IMR-90 (cell line): Measurements from ENCODE around the gene CDRT4. TPM values are rescaled to one million over a fixed set of nuclear protein-coding genes. Genes with fewer than 3 reads are reported as not detected.
A peak's percentile ranks its signal among the peaks of the same experiment; 100 is the strongest.

Experiments
- ATAC-seq: fragments of 200-7000 bp; cut with Tn5 transposase; 2 replicates; pipeline ENCODE4 v1.9.1; 2020; ENCODE audit warnings: low read depth, mild to moderate bottlenecking, moderate library complexity
- BruUV-seq: library from RNA; stranded (reverse); fragments of 400-500 nt; replicated peaks from 2 replicates; lab custom pipeline; 2021; lab: Mats Ljungman, UMichigan
- CTCF ChIA-PET: fragments of 300-600 bp; formaldehyde crosslinking; extraction: SDS; loops from one replicate; lab custom pipeline; 2021; ENCODE audit warnings: antibody characterized with exemption; lab: Yijun Ruan, JAX
- POLR2A ChIA-PET: fragments of 300-600 bp; sonication (Branson Sonifier 250); formaldehyde crosslinking; loops from one replicate; lab custom pipeline; 2022; ENCODE audit warnings: antibody characterized with exemption; ENCODE audit not compliant: unreplicated experiment; lab: Charles Lee
- DNase-seq: peaks from one replicate; pipeline ENCODE4 v3.0.0; 2013
- H2AFZ ChIP-seq: replicated peaks from 2 replicates; pipeline ENCODE3; 2013; ENCODE audit warnings: low read length, mild to moderate bottlenecking; ENCODE audit not compliant: poor library complexity
- H2AK5ac ChIP-seq: 2 replicates; pipeline ENCODE4 v1.6.1; 2013; ENCODE audit warnings: low read depth, low read length, inconsistent platforms
- H2AK9ac ChIP-seq: replicated peaks from 2 replicates; pipeline ENCODE3; 2013; ENCODE audit warnings: mild to moderate bottlenecking, low read depth, low read length, moderate library complexity; ENCODE audit not compliant: poor library complexity
- H2BK120ac ChIP-seq: 2 replicates; pipeline ENCODE4 v1.6.1; 2013; ENCODE audit warnings: low read depth, low read length, inconsistent platforms
- H2BK15ac ChIP-seq: 3 replicates; pipeline ENCODE4 v1.6.1; 2013; ENCODE audit warnings: low read depth, low read length, inconsistent platforms
- H2BK20ac ChIP-seq: 2 replicates; pipeline ENCODE4 v1.6.1; 2013; ENCODE audit warnings: low read depth, mild to moderate bottlenecking, inconsistent platforms, low read length, moderate library complexity
- H2BK5ac ChIP-seq: 2 replicates; pipeline ENCODE4 v1.6.1; 2013; ENCODE audit warnings: mild to moderate bottlenecking, low read depth, low read length, inconsistent platforms; ENCODE audit not compliant: poor library complexity, severe bottlenecking
- H3K14ac ChIP-seq: replicated peaks from 2 replicates; pipeline ENCODE4 v1.6.1; 2013; ENCODE audit warnings: low read depth, low read length, inconsistent platforms
- H3K18ac ChIP-seq: 2 replicates; pipeline ENCODE4 v1.6.1; 2013; ENCODE audit warnings: low read depth, low read length, control low read depth
- H3K23ac ChIP-seq: 2 replicates; pipeline ENCODE4 v1.6.1; 2013; ENCODE audit warnings: low read depth, low read length, inconsistent platforms
- H3K27ac ChIP-seq: 2 replicates; pipeline ENCODE4 v1.5.1; 2013; ENCODE audit warnings: mild to moderate bottlenecking, control low read depth, low read length; ENCODE audit not compliant: insufficient read depth
- H3K27me3 ChIP-seq: 2 replicates; pipeline ENCODE4 v1.6.1; 2013; ENCODE audit warnings: low read length; ENCODE audit not compliant: control insufficient read depth, insufficient read depth
- H3K36me3 ChIP-seq: 2 replicates; pipeline ENCODE4 v1.6.1; 2013; ENCODE audit warnings: low read length, mixed read lengths; ENCODE audit not compliant: control insufficient read depth, insufficient read depth
- H3K4ac ChIP-seq: 2 replicates; pipeline ENCODE4 v1.6.1; 2013; ENCODE audit warnings: low read depth, low read length, inconsistent platforms
- H3K4me1 ChIP-seq: 2 replicates; pipeline ENCODE4 v1.6.1; 2013; ENCODE audit warnings: low read length, mixed read lengths; ENCODE audit not compliant: control insufficient read depth, insufficient read depth
- H3K4me2 ChIP-seq: 2 replicates; pipeline ENCODE4 v1.6.1; 2013; ENCODE audit warnings: low read depth, mild to moderate bottlenecking, control low read depth, low read length, moderate library complexity
- H3K4me3 ChIP-seq: 2 replicates; pipeline ENCODE4 v1.5.1; 2013; ENCODE audit warnings: low read depth, mild to moderate bottlenecking, control low read depth, low read length, moderate library complexity; ENCODE audit not compliant: insufficient read depth
- H3K56ac ChIP-seq: 2 replicates; pipeline ENCODE4 v1.6.1; 2013; ENCODE audit warnings: low read length, inconsistent platforms; ENCODE audit not compliant: insufficient read depth; ENCODE audit errors: extremely low read depth
- H3K79me1 ChIP-seq, 2 experiments: 2 replicates each; pipeline ENCODE4 v1.6.1; 2013; ENCODE audit warnings: low read length in 2 of 2, inconsistent platforms in 1 of 2, low read depth in 1 of 2
- H3K9ac ChIP-seq: 2 replicates; pipeline ENCODE4 v1.6.1; 2013; ENCODE audit warnings: low read depth, low read length, control low read depth
- H3K9me1 ChIP-seq: 2 replicates; pipeline ENCODE4 v1.6.1; 2013; ENCODE audit warnings: low read length, inconsistent platforms; ENCODE audit not compliant: insufficient read depth
- H3K9me3 ChIP-seq: 2 replicates; pipeline ENCODE4 v1.6.1; 2013; ENCODE audit warnings: low read length; ENCODE audit not compliant: control insufficient read depth, insufficient read depth
- H4K20me1 ChIP-seq: 2 replicates; pipeline ENCODE4 v1.6.1; 2013; ENCODE audit warnings: low read length, inconsistent platforms; ENCODE audit not compliant: insufficient read depth
- H4K5ac ChIP-seq: 2 replicates; pipeline ENCODE4 v1.6.1; 2013; ENCODE audit warnings: mild to moderate bottlenecking, low read depth, low read length, control low read depth
- H4K8ac ChIP-seq, 2 experiments: 2 replicates each; pipeline ENCODE4 v1.6.1; 2013; ENCODE audit warnings: low read depth in 2 of 2, low read length in 2 of 2, control low read depth in 1 of 2, inconsistent platforms in 1 of 2
- H4K91ac ChIP-seq: 2 replicates; pipeline ENCODE4 v1.6.1; 2013; ENCODE audit warnings: low read depth, low read length, inconsistent platforms; ENCODE audit not compliant: insufficient read depth
- BHLHE40 ChIP-seq: fragments of 150-350 bp; IDR thresholded peaks from 2 replicates; pipeline ENCODE4 v1.6.1; 2016; ENCODE audit warnings: mild to moderate bottlenecking, low read depth, low read length
- RAD21 ChIP-seq: IDR thresholded peaks from 2 replicates; pipeline ENCODE4 v1.6.1; 2012; ENCODE audit warnings: low read length, improper control_type of control experiment
- WGBS, 2 experiments: methylation state at CpG; one replicate each; pipeline versions ENCODE4 v1.1.5 to v1.1.7; 2013; ENCODE audit warnings: missing lambda C conversion rate in 2 of 2; ENCODE audit not compliant: insufficient read length in 1 of 2; ENCODE audit errors: extremely low coverage in 2 of 2; 5-methylcytosine and 5-hydroxymethylcytosine counted together
- dilution Hi-C: fragments of 300-500 bp; cut with HindIII; formaldehyde crosslinking; loops from one replicate; pipeline ENCODE4 v1.14.3; 2018; ENCODE audit warnings: low sequenced_read_pairs; ENCODE audit not compliant: unreplicated experiment
- in situ Hi-C: fragments of 300-500 bp; cut with MboI; formaldehyde crosslinking; loops from 3 replicates; pipeline ENCODE4 v1.14.3; 2019; ENCODE audit warnings: low sequenced_read_pairs, inconsistent platforms, mixed read lengths
- intact Hi-C: fragments of 100-400 bp; cut with micrococcal nuclease; formaldehyde crosslinking; loops from 2 replicates; pipeline ENCODE4 v1.10.0; 2022
- polyA plus RNA-seq, 3 experiments: library from polyadenylated mRNA; depleted of rRNA; stranded (reverse); fragments of >200 nt; gene quantifications; 2 replicates each; pipeline ENCODE4 v1.2.3, GENCODE V29; 2012; ENCODE audit warnings: low replicate concordance in 1 of 3
- total RNA-seq: library from RNA; depleted of rRNA; stranded (reverse); fragments of >200 nt; gene quantifications from 2 replicates; pipeline ENCODE4 v1.2.3, GENCODE V29; 2012
- TF ChIP-seq, protein P1 (sequence below): fragments of 150-350 bp; IDR thresholded peaks from 2 replicates; pipeline ENCODE4 v1.6.1; 2017; ENCODE audit warnings: mild to moderate bottlenecking, antibody characterized with exemption, low read length, low read depth

CDRT4 gene
- total and polyA plus RNA-seq, 2 of the 4 experiments (the other 2 are of a cell fraction) = 0.90 to 3.7 TPM

DNA sequence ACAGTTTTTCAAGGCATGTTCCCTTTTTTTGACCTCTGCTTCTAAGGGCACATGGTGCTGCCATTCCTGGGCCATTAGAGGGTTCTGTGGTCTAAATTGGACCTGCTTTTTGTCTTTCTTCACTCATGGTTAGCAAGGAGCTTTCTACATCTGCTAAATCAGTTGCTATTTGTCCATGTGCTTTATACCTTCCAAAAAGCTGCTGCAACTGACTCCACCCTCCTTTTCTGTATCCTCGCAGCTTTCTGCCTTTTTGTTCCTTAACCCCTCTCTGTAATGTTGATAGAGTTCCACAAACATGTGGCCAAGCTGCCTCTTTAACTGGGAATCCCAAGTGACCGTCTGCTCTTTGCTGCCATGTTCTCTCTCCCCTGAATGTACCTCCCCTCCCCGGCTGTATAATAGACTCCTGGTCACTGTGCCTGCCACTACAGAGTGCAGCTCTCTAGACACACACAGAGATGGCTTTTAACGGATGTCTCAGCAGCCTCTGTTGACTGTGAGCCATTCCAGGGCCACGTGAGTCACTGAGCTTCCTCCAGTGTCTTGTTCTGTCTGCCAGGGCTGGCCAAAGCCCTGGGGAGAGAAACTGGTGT lies 68.6 kb downstream of the CDRT4 start:
- dilution Hi-C loops = no loop called here
- no peak overlapping the region for H3K9ac ChIP-seq
- peak overlapping the region; percentile 86 for H2BK20ac ChIP-seq
- peak overlapping the region; percentile 11 for H3K56ac ChIP-seq
- ATAC-seq = peak; percentile 79
- peak overlapping the region; percentile 82 for H3K14ac ChIP-seq
- ChIA-PET CTCF (no interaction called here), POLR2A (no interaction called here)
- peak overlapping the region; percentile 84 for H2AFZ ChIP-seq
- H3K27ac ChIP-seq = peak overlapping the region; percentile 46
- peak overlapping the region; percentile 83 for H2BK15ac ChIP-seq
- DNase-seq = peak; percentile 74
- H3K9me3 ChIP-seq = no peaks in the 10 kb centered on the region
- TF ChIP-seq, protein P1, sequence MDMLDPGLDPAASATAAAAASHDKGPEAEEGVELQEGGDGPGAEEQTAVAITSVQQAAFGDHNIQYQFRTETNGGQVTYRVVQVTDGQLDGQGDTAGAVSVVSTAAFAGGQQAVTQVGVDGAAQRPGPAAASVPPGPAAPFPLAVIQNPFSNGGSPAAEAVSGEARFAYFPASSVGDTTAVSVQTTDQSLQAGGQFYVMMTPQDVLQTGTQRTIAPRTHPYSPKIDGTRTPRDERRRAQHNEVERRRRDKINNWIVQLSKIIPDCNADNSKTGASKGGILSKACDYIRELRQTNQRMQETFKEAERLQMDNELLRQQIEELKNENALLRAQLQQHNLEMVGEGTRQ = peak; percentile 74; the same call in 1 of the 2 replicates
- TF ChIP-seq RAD21 = no peak
- TF ChIP-seq BHLHE40 = peak; percentile 61
- peak overlapping the region; percentile 74 for H4K5ac ChIP-seq
- H3K9me1 ChIP-seq = peaks cover 26% of the 10 kb centered on the region
- H2BK5ac ChIP-seq = peak overlapping the region; percentile 59
- in situ Hi-C loops = no loop called here
- peak overlapping the region; percentile 94 for H2AK5ac ChIP-seq
- H3K4me1 ChIP-seq = peaks cover 19% of the 10 kb centered on the region
- H3K4me3 ChIP-seq = no peak overlapping the region
- intact Hi-C loops = no loop called here
- peak overlapping the region; percentile 61 for H4K91ac ChIP-seq
- BruUV-seq = no TSS peak
- no peaks in the 10 kb centered on the region for H3K79me1 ChIP-seq
- H4K20me1 ChIP-seq = no peaks in the 10 kb centered on the region
- 13% methylated on average over 2 of the region's 5 CpGs; no CpG with 5 or more reads in 1 of the 2 experiments for WGBS, 2 experiments
- peak overlapping the region; percentile 8 for H2AK9ac ChIP-seq
- H3K23ac ChIP-seq = peak overlapping the region; percentile 62
- peak overlapping the region; percentile 89 for H2BK120ac ChIP-seq
- peak overlapping the region; percentile 69 for H3K18ac ChIP-seq
- H3K36me3 ChIP-seq = no peaks in the 10 kb centered on the region
- no peaks in the 10 kb centered on the region for H3K27me3 ChIP-seq
- peak overlapping the region; percentile 87 for H3K4ac ChIP-seq
- H3K4me2 ChIP-seq = peak overlapping the region; percentile 30; the same call in 1 of the 2 replicates
- H4K8ac ChIP-seq = peak overlapping the region; percentile 0 to 83
